CD4-positive, alpha-beta T cell (primary cell): Measurements from ENCODE around the gene HCN1. TPM values are rescaled to one million over a fixed set of nuclear protein-coding genes. Genes with fewer than 3 reads are reported as not detected.

ENCODE experiments used
- ATAC-seq: fragments of 200-7000 bp; cut with Tn5 transposase; one replicate; pipeline ENCODE4 v1.10.0; 2022; ENCODE audit warnings: mild to moderate bottlenecking; ENCODE audit not compliant: poor library complexity
- CTCF ChIA-PET: fragments of 350-600 bp; sonication (Branson Sonifier 250); formaldehyde crosslinking; loops from one replicate; lab custom pipeline; 2021; ENCODE audit warnings: antibody characterized with exemption, inconsistent platforms; lab: Charles Lee
- POLR2A ChIA-PET: fragments of 350-600 bp; sonication (Branson Sonifier 250); formaldehyde crosslinking; loops from one replicate; lab custom pipeline; 2021; ENCODE audit warnings: antibody characterized with exemption, inconsistent platforms; lab: Charles Lee
- DNase-seq, 14 experiments: peaks; one replicate each; pipeline ENCODE4 v3.0.0-alpha.2; 2013 to 2020; ENCODE audit warnings: mixed read lengths in 2 of 14
- H3K27ac ChIP-seq, 2 donors: one replicate each; pipeline versions ENCODE4 v1.5.1 to v1.7.0; 2013; ENCODE audit warnings: low read length in 2 of 2, low read depth in 1 of 2, mild to moderate bottlenecking in 1 of 2
- H3K27me3 ChIP-seq, 2 experiments: 1 replicate in 1 of 2; 2 replicates in 1 of 2; pipeline versions ENCODE4 v1.6.1 to v1.7.0; 2013; ENCODE audit warnings: low read length in 2 of 2, control low read depth in 1 of 2, mild to moderate bottlenecking in 1 of 2, moderate library complexity in 1 of 2; ENCODE audit not compliant: insufficient read depth in 2 of 2, control insufficient read depth in 1 of 2
- H3K36me3 ChIP-seq: one replicate; pipeline ENCODE4 v1.6.1; 2013; ENCODE audit warnings: low read length, control low read depth; ENCODE audit not compliant: insufficient read depth
- H3K4me1 ChIP-seq: one replicate; pipeline ENCODE4 v1.6.1; 2013; ENCODE audit warnings: low read length, control low read depth; ENCODE audit not compliant: insufficient read depth
- H3K4me3 ChIP-seq: one replicate; pipeline ENCODE4 v1.5.1; 2013; ENCODE audit warnings: mild to moderate bottlenecking, low read length, moderate library complexity
- H3K9me3 ChIP-seq, 2 experiments: 1 replicate in 1 of 2; 2 replicates in 1 of 2; pipeline versions ENCODE4 v1.6.1 to v1.7.0; 2013; ENCODE audit warnings: low read length in 2 of 2, mild to moderate bottlenecking in 2 of 2, control low read depth in 1 of 2, moderate library complexity in 1 of 2; ENCODE audit not compliant: control insufficient read depth in 1 of 2, insufficient read depth in 1 of 2
- H3K27ac Mint-ChIP-seq: one replicate; pipeline ENCODE4 v1.8.0; 2020; ENCODE audit warnings: mixed read lengths
- H3K27me3 Mint-ChIP-seq: one replicate; pipeline ENCODE4 v1.8.0; 2021; ENCODE audit warnings: mixed read lengths
- H3K36me3 Mint-ChIP-seq: one replicate; pipeline ENCODE4 v1.8.0; 2021; ENCODE audit warnings: low read depth, mixed read lengths
- H3K4me1 Mint-ChIP-seq: one replicate; pipeline ENCODE4 v1.8.0; 2021; ENCODE audit warnings: low read depth, mixed read lengths
- H3K4me3 Mint-ChIP-seq: one replicate; pipeline ENCODE4 v1.8.0; 2020; ENCODE audit warnings: mild to moderate bottlenecking, mixed read lengths
- H3K9me3 Mint-ChIP-seq: one replicate; pipeline ENCODE4 v1.8.0; 2020; ENCODE audit warnings: mixed read lengths
- intact Hi-C, 2 experiments: fragments of 100-400 bp; cut with DNase I in 1 of 2; cut with micrococcal nuclease in 1 of 2; formaldehyde crosslinking; loops; one replicate each; pipeline versions ENCODE4 v1.15.1 to v1.9.0; 2023 to 2025; cut with DNase I, micrococcal nuclease
- total RNA-seq, 174 experiments: library from RNA in 2 of 174; stranded (reverse) in 2 of 174; gene quantifications; one replicate each; pipeline ENCODE4 v1.2.3 and lab custom pipeline; 2021 to 2026
- TF ChIP-seq, protein P1 (sequence below): fragments of 200-600 bp; IDR thresholded peaks from one replicate; pipeline ENCODE4 v1.8.0; 2022; ENCODE audit warnings: antibody characterized with exemption, mild to moderate bottlenecking

Gene HCN1
- total RNA-seq, 2 experiments from 2014 or later = not detected

DNA sequence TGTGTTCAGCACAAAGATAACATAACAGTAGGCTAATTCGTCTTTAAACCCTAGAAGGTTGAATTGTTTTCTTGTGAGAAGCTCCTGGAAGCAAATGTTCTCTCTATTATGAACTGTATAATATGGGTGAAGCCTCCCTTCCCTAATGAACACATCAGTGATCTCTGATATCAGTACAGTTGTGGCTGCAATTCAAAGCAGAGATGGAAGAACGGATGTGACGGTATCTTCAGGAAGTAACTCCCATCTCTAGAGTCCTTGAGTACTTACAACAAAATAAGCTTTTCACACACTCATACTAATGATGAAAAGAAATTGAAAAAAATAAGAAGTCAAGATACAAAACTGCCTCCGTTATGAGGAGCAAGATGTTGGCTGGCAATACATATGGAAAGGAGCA lies 4.5 kb downstream of the HCN1 start:
- TF ChIP-seq, protein P1, sequence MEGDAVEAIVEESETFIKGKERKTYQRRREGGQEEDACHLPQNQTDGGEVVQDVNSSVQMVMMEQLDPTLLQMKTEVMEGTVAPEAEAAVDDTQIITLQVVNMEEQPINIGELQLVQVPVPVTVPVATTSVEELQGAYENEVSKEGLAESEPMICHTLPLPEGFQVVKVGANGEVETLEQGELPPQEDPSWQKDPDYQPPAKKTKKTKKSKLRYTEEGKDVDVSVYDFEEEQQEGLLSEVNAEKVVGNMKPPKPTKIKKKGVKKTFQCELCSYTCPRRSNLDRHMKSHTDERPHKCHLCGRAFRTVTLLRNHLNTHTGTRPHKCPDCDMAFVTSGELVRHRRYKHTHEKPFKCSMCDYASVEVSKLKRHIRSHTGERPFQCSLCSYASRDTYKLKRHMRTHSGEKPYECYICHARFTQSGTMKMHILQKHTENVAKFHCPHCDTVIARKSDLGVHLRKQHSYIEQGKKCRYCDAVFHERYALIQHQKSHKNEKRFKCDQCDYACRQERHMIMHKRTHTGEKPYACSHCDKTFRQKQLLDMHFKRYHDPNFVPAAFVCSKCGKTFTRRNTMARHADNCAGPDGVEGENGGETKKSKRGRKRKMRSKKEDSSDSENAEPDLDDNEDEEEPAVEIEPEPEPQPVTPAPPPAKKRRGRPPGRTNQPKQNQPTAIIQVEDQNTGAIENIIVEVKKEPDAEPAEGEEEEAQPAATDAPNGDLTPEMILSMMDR = no peak
- POLR2A ChIA-PET = no interaction called here
- Histone ChIP-seq H3K4me1 (no peaks in the 10 kb centered on the region), H3K27ac (no peak overlapping the region), H3K4me3 (no peak overlapping the region), H3K36me3 (no peaks in the 10 kb centered on the region), H3K9me3 (peaks cover 0 to 13% of the 10 kb centered on the region in 2 experiments), H3K27me3 (peaks cover 16 to 17% of the 10 kb centered on the region in 2 experiments)
- peaks cover 16% of the 10 kb centered on the region for H3K27me3 Mint-ChIP-seq
- no peaks in the 10 kb centered on the region for H3K36me3 Mint-ChIP-seq
- DNase-seq = no peak
- peaks cover 3% of the 10 kb centered on the region for H3K4me1 Mint-ChIP-seq
- no peak for ATAC-seq
- no peak overlapping the region for H3K27ac Mint-ChIP-seq
- intact Hi-C loops = no loop called here
- peaks cover 6% of the 10 kb centered on the region for H3K9me3 Mint-ChIP-seq
- H3K4me3 Mint-ChIP-seq = no peak overlapping the region
- CTCF ChIA-PET = no interaction called here

DNA sequence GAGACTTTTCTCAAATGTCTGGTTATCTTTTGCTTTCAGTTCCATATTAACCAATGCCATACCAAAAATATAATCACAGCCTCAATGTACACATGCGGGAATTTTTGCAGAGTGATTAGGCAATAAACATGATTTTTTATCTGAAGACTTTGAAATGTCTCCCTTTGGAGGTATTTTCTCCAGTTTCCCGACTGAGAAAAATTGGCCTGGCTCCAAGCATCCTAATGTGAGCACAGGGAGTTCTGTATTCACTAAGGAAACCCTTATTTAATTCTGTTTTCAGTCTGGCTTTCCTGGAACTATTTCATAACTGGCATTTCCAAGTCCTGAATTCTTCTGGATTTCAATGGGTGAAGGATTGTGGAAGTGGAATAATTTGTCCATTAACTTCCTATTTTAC lies 8.5 kb downstream of the HCN1 start:
- H3K4me3 Mint-ChIP-seq = no peak overlapping the region
- CTCF ChIA-PET = no interaction called here
- Histone ChIP-seq H3K36me3 (no peaks in the 10 kb centered on the region), H3K4me1 (no peaks in the 10 kb centered on the region), H3K27ac (no peak overlapping the region), H3K27me3 (no peaks in the 10 kb centered on the region), H3K9me3 (peaks cover 0 to 12% of the 10 kb centered on the region in 2 experiments), H3K4me3 (no peak overlapping the region)
- H3K27ac Mint-ChIP-seq = no peak overlapping the region
- TF ChIP-seq, protein P1 = no peak
- ATAC-seq (no peak), DNase-seq (no peak)
- peaks cover 3% of the 10 kb centered on the region for H3K9me3 Mint-ChIP-seq
- H3K36me3 Mint-ChIP-seq = no peaks in the 10 kb centered on the region
- POLR2A ChIA-PET = no interaction called here
- H3K27me3 Mint-ChIP-seq = no peaks in the 10 kb centered on the region
- intact Hi-C loops = no loop called here
- no peaks in the 10 kb centered on the region for H3K4me1 Mint-ChIP-seq

DNA sequence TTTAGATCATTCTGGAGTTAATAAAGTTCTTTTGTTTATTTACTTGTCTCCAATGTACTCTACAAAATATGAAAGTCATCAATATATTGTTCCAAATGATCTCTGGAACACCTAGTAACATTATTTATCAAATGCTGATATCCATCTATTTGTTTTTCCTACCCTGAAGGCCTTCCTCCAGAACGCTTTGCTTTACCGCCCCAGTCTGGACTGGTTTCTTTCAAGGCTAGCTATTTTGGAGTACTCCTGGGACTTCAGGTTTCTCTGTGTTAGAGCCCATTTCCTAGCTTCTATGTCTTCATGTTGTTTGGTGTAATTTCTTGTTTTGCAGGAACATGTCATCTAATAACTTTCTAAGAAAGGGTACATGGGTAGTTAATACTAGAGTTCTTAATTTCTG lies 9.6 kb downstream of the HCN1 start:
- peaks cover 6% of the 10 kb centered on the region for H3K9me3 Mint-ChIP-seq
- ATAC-seq = no peak
- H3K36me3 Mint-ChIP-seq = no peaks in the 10 kb centered on the region
- no peak overlapping the region for H3K27ac ChIP-seq
- no peak for DNase-seq
- intact Hi-C loops = no loop called here
- H3K27ac Mint-ChIP-seq = no peak overlapping the region
- H3K9me3 ChIP-seq = peaks cover 0 to 12% of the 10 kb centered on the region in 2 experiments
- no peaks in the 10 kb centered on the region for H3K4me1 ChIP-seq
- CTCF ChIA-PET = no interaction called here
- H3K27me3 ChIP-seq = no peaks in the 10 kb centered on the region
- H3K4me3 Mint-ChIP-seq = no peak overlapping the region
- POLR2A ChIA-PET = no interaction called here
- no peaks in the 10 kb centered on the region for H3K27me3 Mint-ChIP-seq
- TF ChIP-seq, protein P1 = no peak
- no peaks in the 10 kb centered on the region for H3K36me3 ChIP-seq
- H3K4me3 ChIP-seq = no peak overlapping the region
- H3K4me1 Mint-ChIP-seq = no peaks in the 10 kb centered on the region
